Measurements from ENCODE around the gene MAP3K2.

DNA sequence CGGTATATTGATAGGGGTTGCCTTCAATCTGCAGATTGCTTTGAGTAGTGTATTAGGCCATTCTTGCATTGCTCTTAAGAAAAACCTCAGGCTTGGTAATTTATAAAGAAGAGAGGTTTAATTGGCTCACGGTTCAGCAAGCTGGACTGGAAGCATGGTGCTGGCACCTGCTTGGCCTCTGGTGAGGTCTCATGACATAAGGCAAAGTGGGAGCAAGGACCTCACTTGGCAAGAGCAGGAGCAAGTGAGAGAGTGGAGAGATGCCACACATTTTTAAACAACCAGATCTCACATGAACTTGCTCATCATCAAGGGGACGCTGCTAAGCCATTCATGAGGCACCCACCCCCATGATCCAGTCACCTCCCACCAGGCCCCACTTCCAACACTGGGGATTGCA, 4.9 kb downstream of the MAP3K2 start:
- TF ChIP-seq, protein P1, sequence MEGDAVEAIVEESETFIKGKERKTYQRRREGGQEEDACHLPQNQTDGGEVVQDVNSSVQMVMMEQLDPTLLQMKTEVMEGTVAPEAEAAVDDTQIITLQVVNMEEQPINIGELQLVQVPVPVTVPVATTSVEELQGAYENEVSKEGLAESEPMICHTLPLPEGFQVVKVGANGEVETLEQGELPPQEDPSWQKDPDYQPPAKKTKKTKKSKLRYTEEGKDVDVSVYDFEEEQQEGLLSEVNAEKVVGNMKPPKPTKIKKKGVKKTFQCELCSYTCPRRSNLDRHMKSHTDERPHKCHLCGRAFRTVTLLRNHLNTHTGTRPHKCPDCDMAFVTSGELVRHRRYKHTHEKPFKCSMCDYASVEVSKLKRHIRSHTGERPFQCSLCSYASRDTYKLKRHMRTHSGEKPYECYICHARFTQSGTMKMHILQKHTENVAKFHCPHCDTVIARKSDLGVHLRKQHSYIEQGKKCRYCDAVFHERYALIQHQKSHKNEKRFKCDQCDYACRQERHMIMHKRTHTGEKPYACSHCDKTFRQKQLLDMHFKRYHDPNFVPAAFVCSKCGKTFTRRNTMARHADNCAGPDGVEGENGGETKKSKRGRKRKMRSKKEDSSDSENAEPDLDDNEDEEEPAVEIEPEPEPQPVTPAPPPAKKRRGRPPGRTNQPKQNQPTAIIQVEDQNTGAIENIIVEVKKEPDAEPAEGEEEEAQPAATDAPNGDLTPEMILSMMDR (IDR thresholded peaks at IDR 0.05) = no peak
- no peak for TF ChIP-seq ZFX (IDR thresholded peaks at IDR 0.05; ENCODE audit: borderline replicate concordance)

Data from 22Rv1 (cell line).